HG02938 (cell line): Measurements from ENCODE around the gene SLC11A1.

Experiments
- ATAC-seq: cut with Tn5 transposase; IDR thresholded peaks from one replicate; pipeline ENCODE4 v1.9.1; 2021; ENCODE audit warnings: mild to moderate bottlenecking, moderate library complexity; ENCODE audit not compliant: unreplicated experiment

The SLC11A1 gene

DNA sequence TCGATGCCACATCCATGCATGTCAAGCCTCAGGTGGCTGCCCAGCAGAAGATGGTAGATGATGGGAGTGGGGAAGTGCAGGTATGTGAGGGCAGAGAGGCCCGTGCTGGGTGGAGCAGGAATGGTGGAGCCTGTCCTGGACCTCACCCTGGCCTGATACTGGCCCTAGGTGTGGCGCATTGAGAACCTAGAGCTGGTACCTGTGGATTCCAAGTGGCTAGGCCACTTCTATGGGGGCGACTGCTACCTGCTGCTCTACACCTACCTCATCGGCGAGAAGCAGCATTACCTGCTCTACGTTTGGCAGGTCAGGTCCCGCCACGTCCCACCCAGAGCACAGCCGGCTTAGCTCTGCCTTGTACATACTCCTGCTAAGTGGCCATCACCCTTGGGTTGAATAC is 49.8 kb downstream of the SLC11A1 start:
- no peak for ATAC-seq

DNA sequence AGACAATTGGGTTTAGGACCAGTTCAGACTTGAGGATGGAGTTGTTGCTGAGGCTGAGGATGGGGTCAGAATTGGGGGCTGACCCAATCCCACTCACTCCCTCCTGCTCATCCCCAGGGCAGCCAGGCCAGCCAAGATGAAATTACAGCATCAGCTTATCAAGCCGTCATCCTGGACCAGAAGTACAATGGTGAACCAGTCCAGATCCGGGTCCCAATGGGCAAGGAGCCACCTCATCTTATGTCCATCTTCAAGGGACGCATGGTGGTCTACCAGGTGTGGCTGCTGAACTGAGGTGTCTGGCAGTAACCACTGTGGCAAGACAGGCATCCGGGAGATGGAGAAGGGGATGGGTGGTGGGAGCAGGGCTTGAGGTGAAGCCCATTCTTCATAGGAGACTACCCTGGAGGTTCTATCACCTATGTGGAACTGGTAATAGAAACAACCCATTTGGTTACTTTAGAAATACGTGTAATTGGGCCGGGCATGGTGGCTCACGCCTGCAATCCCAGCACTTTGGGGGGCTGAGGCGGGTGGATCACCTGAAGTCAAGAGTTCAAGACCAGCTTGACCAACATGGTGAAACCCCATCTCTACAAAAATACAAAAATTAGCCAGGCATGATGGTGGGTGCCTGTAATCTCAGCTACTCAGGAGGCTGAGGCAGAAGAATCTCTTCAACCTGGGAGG is 50.7 kb downstream of the SLC11A1 start:
- ATAC-seq, result no peak

DNA sequence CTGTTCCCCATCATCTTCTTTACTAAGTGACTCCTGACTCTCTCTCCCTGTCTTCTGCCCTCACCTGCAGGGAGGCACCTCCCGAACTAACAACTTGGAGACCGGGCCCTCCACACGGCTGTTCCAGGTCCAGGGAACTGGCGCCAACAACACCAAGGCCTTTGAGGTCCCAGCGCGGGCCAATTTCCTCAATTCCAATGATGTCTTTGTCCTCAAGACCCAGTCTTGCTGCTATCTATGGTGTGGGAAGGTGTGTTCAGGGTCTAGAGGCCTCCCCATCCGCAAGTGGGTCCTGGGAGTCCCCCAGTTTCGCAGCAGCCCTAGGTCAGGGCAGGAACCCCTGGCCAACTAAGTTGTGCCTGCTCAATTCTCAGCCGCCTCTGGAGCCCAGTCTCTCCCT is 52.4 kb downstream of the SLC11A1 start:
- ATAC-seq, result no peak

DNA sequence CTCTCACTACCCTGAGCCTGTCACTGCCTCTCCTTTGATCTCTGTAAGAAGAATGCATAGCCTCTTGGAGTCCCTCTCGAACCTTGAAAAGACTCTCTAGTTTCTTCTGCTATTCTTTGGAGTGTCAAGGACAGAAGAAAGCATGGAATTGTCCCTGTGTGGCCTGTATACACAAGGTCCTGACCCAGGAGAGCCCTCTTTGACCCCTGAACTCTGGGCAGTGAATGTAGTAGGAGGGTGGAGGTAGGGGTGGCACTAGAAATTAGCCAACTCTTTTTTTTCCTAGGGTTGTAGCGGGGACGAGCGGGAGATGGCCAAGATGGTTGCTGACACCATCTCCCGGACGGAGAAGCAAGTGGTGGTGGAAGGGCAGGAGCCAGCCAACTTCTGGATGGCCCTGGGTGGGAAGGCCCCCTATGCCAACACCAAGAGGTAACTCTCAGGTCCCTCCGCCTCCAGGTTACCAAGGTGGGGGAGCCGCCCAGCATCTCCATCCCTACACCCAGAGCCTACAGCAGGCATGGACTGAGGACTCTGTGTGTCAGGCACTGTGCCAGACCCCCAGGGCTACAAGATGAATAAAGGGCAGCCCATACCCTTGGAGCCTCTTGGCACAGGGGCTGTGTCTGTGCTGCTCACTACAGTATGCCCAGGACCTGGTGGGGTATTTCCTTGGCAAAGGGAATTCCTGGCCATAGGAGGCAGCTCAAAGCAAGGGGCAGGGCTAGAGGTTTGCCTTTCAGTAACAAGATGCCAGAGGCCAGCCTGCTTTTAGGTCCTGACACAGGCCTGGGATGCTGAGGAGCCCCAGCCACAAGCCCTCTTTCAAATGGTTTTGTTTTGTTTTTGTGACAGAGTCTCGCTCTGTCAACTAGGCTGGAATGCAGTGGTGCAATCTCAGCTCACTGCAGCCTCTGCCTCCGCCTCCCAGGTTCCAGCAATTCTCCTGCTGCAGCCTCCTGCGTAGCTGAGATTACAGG is 53.2 kb downstream of the SLC11A1 start:
- no peak for ATAC-seq

DNA sequence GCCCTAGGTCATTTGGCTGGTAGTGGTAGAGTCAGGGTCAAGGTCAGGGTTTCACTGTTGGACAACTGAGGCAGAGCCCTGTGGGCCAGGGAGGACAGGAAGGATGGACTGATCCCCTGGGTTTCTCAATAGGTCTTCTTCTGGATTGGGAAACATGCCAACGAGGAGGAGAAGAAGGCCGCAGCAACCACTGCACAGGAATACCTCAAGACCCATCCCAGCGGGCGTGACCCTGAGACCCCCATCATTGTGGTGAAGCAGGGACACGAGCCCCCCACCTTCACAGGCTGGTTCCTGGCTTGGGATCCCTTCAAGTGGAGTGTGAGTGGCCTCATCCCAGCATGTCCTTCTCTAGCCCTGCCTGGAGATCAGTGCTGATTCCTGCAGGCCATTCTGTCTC is 54.9 kb downstream of the SLC11A1 start:
- ATAC-seq, result no peak

DNA sequence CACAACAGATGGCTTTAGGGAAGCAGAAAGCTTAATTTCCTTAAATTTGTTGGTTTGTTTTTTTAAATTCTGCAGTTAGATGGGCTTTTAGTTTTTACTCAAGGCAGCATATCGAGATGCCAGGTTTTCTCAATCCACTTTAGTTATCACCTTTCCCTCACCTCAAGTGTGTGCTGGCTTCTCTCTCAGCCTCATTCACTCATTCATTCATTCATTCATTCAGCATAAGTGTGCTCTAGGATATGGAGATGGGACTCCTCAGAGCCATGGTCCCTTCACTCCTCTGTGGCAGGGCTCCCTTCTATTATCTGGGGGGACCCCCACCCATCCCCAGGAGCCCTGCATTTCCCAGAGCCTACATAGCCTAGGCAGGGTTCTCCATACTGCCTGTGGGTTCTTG is 55.9 kb downstream of the SLC11A1 start:
- no peak for ATAC-seq

DNA sequence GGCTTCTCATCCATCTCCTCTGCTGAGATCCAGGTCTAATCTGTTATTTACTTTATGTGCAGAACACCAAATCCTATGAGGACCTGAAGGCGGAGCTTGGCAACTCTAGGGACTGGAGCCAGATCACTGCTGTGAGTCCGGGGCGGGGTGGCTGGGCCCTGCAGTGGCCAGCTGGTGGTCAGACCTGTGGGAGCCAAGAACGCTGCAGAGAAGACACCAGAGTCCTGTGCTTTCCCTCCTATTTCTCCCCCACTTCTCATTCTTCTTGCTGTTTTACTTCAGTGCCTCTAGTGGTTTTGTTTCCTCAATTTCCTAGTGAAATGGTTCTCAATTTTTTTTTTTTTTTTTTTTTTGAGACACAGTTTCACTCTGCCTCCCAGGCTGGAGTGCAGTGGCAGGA is 56.5 kb downstream of the SLC11A1 start:
- no peak for ATAC-seq

DNA sequence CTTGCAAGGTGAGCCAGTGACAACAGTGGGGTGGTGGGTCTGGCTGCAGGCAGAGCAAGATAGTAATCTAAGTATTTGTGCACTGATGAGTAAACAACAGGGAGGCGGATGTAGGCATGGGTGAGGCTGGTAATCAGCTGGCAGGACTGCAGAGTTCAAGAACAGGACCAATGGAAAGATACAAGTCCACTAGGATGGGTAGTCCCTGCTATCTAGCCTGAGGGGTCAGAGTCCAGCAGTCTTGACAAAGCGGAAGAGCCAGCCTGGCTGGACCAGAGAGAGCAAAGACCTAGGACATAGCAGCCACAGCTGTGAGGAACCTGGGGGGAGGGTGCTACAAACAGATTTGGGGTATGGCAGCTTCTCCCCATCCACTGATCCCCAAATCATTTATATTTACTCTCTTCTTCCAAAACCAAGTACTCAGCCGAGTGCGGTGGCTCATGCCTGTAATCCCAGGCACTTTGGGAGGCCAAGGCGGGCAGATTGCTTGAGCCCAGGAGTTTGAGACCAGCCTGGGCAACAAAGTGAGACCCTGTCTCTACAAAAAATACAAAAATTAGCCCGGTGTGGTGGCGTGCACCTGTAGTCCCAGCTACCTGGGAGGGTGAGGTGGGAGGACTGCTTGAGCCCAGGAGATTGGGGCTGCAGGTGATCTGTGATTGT is 62.8 kb downstream of the SLC11A1 start:
- no peak for ATAC-seq

DNA sequence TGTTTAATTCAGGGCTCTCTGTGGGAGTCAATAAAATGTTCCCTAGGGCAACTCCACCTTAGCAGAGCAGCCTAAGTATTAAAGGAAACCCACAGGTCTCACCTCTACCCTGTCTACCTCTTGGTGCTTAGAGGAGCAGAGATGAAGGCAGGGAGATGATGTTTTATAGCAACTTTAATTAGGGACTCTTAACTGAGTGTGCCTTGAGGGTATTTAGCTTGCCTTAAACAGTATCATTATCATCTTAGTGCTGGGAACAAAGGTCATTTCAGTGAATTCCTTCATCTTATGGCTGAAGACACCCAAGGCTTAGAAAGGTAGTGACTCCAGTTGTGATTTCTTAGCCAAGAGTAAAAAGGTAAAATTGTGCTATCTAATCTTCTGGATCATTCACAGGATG is 63.5 kb downstream of the SLC11A1 start:
- ATAC-seq, result no peak
